ENCODE data around the gene ZNF273. TPM values are rescaled to one million over a fixed set of nuclear protein-coding genes. Genes with fewer than 3 reads are reported as not detected.

The ZNF273 gene
- total RNA-seq (2014; rRNA removed; shearing (Covaris generic)) (19.0 and 22.8 TPM in 2 replicates), total RNA-seq (2022) (23.7 and 28.7 TPM in 2 replicates), Bru-seq, nascent RNA (percentile 93 among the genes with signal in this experiment), BruChase-seq, experiment 1, labeled RNA remaining after a 6-hour chase (percentile 93 among the genes with signal in this experiment), BruChase-seq, experiment 2, labeled RNA remaining after a 2-hour chase (percentile 89 among the genes with signal in this experiment)
- long read RNA-seq, transcript ZNF273-201 (5 exons, 3,757 nt), result major isoform, 21 of 49 reads
- long read RNA-seq, partial matches to known transcripts, result 8 of 49 reads
- long read RNA-seq, other reads (novel, unspliced or antisense), result 16 of 49 reads

- H3K4me2 ChIP-seq (ENCODE audit: low read length), result peak within 1 kb of the TSS; percentile 72
- TF ChIP-seq EZH2phosphoT487 (IDR thresholded peaks at IDR 0.05; ENCODE audit: borderline replicate concordance, low read depth, low read length), result no peak
- TF ChIP-seq, protein P1, sequence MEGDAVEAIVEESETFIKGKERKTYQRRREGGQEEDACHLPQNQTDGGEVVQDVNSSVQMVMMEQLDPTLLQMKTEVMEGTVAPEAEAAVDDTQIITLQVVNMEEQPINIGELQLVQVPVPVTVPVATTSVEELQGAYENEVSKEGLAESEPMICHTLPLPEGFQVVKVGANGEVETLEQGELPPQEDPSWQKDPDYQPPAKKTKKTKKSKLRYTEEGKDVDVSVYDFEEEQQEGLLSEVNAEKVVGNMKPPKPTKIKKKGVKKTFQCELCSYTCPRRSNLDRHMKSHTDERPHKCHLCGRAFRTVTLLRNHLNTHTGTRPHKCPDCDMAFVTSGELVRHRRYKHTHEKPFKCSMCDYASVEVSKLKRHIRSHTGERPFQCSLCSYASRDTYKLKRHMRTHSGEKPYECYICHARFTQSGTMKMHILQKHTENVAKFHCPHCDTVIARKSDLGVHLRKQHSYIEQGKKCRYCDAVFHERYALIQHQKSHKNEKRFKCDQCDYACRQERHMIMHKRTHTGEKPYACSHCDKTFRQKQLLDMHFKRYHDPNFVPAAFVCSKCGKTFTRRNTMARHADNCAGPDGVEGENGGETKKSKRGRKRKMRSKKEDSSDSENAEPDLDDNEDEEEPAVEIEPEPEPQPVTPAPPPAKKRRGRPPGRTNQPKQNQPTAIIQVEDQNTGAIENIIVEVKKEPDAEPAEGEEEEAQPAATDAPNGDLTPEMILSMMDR (conservative IDR thresholded peaks at IDR 0.05; ENCODE audit: low read length), result no peak
- H3K79me2 ChIP-seq (ENCODE audit: insufficient read depth, low read depth, low read length), result peaks cover 50% of the 10 kb centered on the region
- H2AFZ ChIP-seq (ENCODE audit: low read length), result peak within 1 kb of the TSS; percentile 99
- H3K36me3 ChIP-seq (ENCODE audit: insufficient read depth, low read length), result peaks cover 15% of the 10 kb centered on the region; the same call in 1 of the 2 replicates
- H4K20me1 ChIP-seq (ENCODE audit: insufficient read depth, low read length), result peaks cover 11% of the 10 kb centered on the region; the same call in 1 of the 2 replicates
- no TSS peak for BruUV-seq (replicated peaks)
- no peaks in the 10 kb centered on the region for H3K9me2 ChIP-seq (ENCODE audit: insufficient read depth, low read length)
- CTCF ChIA-PET (ENCODE audit: unreplicated experiment), result no interaction called here
- H3K4me1 ChIP-seq (ENCODE audit: insufficient read depth, low read length, poor library complexity, severe bottlenecking), result peaks cover 49% of the 10 kb centered on the region
- peak; percentile 96 for DNase-seq (ENCODE audit: low spot score)
- H3K9me3 ChIP-seq (ENCODE audit: low read length), result no peaks in the 10 kb centered on the region
- POLR2A ChIA-PET, result interaction anchor here (0.5 to 1.3 kb wide), 13 partner anchors 10 to 1188 kb away, joined by 3 to 5 read pairs (median 3); partner anchors contain the start of gene ZNF138
- H3K4me3 ChIP-seq (ENCODE audit: low read depth, low read length, poor library complexity, severe bottlenecking), result peak within 1 kb of the TSS; percentile 86
- peak within 1 kb of the TSS; percentile 54 for H3K27ac ChIP-seq (ENCODE audit: low read depth, low read length, poor library complexity, severe bottlenecking)
- intact Hi-C loops (cut with micrococcal nuclease; ENCODE audit: unreplicated experiment), result loop anchor here (10.0 kb wide), 1 partner anchor 572 kb away; no protein-coding TSS in a partner anchor
Observed at GRCh38 chr7:64902806-64903721, at the start of gene ZNF273. TSS of gene ZNF273 (plus strand) at chr7:64903273. CDS start at chr7:64903318, 45 bp downstream.

GRCh38 chr7:64853679-64854078, 49.4 kb upstream of the ZNF273 start:
- TF ChIP-seq, protein P1 (conservative IDR thresholded peaks at IDR 0.05; ENCODE audit: low read length), result no peak
- TF ChIP-seq EZH2phosphoT487 (IDR thresholded peaks at IDR 0.05; ENCODE audit: borderline replicate concordance, low read depth, low read length), result no peak
- H4K20me1 ChIP-seq (ENCODE audit: insufficient read depth, low read length), result no peaks in the 10 kb centered on the region
- no peak overlapping the region for H3K27ac ChIP-seq (ENCODE audit: low read depth, low read length, poor library complexity, severe bottlenecking)
- DNase-seq (ENCODE audit: low spot score), result no peak
- no peaks in the 10 kb centered on the region for H3K9me2 ChIP-seq (ENCODE audit: insufficient read depth, low read length)
- no peak overlapping the region for H3K4me3 ChIP-seq (ENCODE audit: low read depth, low read length, poor library complexity, severe bottlenecking)
- no peak overlapping the region for H2AFZ ChIP-seq (ENCODE audit: low read length)
- H3K4me2 ChIP-seq (ENCODE audit: low read length), result no peak overlapping the region
- peaks cover 3% of the 10 kb centered on the region for H3K4me1 ChIP-seq (ENCODE audit: insufficient read depth, low read length, poor library complexity, severe bottlenecking)
- intact Hi-C loops (cut with micrococcal nuclease; ENCODE audit: unreplicated experiment), result loop anchor here (2.0 kb wide), 1 partner anchor 21 kb away; no protein-coding TSS in a partner anchor
- no peaks in the 10 kb centered on the region for H3K36me3 ChIP-seq (ENCODE audit: insufficient read depth, low read length)
- ChIA-PET CTCF (ENCODE audit: unreplicated experiment) (no interaction called here), POLR2A (no interaction called here)
- no TSS peak for BruUV-seq (replicated peaks)
- H3K79me2 ChIP-seq (ENCODE audit: insufficient read depth, low read depth, low read length), result no peaks in the 10 kb centered on the region
- no peaks in the 10 kb centered on the region for H3K9me3 ChIP-seq (ENCODE audit: low read length)

Data from OCI-LY7 (cell line).